Inflammatory macrophage treated with lipopolysaccharide for 1 hour (primary cell): ENCODE data around the gene CCDC87.
A peak's percentile ranks its signal among the peaks of the same experiment; 100 is the strongest.

Source experiments
- DNase-seq, 2 donors: peaks; one replicate each; pipeline ENCODE4 v3.0.0-alpha.2; 2020 to 2022

The CCDC87 gene

DNA sequence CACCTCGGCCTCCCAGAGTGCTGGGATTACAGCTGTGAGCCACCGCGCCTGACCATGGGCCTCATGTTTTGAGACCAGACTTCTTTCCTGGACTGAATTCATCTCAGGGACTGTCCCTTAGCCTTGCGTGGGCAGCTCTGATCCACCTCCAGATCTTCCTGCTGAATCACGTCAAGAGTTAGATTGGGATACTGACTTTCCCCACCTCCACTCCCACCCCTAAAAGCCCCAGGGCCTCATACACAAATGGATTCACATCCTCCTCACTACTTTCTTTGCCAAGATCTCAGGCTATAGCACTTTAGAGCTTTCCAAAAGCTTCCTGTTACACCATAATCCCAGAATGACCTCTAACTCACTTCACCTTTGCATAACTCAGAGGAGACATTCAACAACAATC, 12.1 kb downstream of the CCDC87 start:
- DNase-seq = peak; percentile 61 to 98

DNA sequence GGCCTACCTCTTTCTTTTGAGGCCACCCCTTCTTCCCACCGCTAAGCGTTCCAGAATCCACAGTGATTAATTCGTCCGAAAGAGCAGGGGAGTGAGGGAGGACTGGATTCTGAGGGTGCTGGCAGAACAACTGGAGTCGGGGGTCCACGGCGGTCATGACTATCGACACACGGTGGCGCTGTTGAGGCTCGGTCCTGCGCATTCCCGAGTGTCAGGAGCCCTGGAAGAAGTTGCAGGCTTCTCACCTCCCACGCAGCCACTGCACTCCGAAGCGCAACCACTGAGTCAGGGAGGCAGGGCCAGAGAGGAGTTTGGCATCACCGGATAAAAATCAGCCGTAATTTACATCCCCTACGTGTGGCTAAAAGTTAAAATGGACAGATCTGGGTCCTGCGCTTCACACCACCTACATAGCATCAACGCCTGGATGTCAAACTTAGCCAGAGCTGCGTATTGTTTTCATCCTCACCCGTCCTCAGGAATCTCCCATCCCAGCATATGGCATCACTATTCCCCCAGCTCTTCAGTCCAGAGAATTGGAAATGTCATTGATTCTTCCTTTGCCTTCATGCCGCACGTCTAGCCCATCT, 13.8 kb downstream of the CCDC87 start:
- peak; percentile 76 to 93 for DNase-seq

DNA sequence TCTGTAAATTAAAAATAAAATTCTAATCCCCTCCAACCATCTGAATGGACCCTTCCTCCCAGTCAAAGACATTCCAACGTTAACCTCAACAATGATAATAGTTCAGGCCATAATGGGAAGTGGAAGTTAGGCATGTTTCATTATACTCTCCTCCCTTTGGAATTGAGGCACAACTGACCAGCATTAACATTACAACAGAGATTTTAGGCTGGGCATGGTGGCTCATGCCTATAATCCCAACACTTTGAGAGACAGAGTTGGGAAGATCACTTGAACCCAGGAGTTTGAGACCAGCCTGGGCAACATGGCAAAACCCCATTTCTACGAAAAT, 22.0 kb downstream of the CCDC87 start:
- no peak for DNase-seq

DNA sequence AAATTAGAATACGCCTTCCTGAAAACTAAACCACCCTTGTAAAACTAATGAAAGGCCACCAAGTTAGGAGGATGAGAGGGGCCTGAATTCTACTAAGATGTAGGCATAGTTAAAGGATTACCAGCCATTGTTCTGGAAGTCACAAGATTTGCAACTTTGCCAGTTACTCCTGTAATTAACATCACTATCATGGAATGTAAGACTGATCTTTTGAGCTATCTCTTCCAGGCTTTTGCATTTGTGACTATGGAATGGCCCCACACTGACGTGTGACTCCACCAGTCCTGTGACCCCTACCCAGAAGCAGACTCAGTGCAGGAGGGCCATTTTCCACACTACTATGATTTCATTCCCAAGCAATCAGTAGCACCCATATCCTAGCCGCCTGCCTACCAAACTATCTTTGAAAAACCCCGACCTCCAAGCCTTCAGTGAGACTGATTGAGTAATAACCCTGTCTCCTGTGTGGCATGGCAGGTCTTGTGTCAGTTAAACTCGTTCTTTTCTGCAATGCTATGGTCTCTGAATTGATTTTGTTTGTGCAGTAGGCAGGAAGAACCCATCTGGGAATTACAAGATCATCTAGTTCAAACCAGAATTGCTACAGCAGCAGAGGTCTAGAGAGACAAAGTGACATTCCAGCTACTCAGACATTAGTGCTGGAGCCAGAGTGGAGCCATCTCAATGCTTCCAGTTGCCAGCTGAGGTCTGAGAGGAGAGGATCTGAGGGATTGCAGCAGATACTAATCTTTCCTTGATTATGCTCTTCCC, 22.6 kb downstream of the CCDC87 start:
- DNase-seq = no peak

DNA sequence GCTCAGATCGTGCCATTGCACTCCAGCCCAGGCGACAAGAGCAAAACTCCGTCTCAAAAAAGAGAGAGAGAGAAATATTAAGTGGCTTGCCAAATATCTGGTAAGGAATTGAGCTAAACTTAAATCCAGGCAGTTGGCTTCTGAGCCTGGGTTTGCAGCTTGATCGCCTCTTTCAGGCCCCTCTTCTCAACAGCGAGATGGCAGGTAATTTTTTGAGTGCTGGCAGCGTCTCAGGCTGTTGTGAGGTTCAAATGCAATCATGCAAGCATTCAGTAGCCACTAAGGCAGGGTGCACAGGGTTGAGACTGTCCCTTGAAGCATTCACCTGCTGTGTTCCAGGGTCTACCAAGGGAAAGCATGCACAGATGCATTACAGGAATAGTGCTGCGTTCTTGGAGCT, 23.8 kb downstream of the CCDC87 start:
- DNase-seq = no peak

DNA sequence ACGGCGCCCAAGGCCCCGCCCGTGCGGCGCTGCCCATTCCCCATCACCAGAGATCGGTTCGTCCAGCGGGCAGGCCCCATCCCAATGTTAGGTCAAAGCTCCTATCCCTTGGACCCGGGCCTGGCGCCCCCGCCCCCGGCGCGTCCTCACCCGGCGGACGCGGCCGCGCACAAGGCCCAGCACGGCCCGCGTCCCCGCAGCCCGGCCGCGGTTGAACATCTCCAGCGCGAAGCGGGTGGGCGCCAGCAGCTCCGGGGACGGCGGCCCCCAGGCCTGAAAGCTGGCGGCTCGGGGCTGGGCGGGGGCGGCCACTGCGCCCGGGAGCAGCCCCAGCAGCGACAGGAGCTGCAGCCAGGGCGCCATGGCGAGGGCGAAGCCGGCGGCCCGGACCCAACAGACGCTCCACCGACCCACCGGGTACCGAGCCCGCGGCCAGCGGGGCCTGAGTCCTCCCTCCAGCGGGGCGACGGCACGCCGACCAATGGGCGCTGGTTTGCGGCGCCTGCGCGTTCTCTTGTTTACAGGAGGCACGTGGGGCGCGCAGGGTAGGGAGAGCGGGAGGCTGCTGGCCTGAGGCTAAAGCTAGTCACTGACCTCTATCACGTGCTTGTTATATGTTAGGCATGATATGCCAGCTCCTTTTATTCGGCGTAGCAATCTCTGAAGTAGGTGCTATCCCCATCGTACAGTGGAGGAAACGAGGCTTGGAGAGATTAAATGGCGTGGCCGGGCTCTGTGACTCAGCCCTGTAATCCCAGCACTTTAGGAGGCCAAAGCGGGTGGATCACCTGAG, 24.5 kb downstream of the CCDC87 start, which contains the start of gene CTSF:
Gene CTSF (minus strand): TSS at position 483 of the 793 bp plus-strand sequence. CDS start 120 bp downstream, at position 363.
- peak; percentile 54 to 77 for DNase-seq

DNA sequence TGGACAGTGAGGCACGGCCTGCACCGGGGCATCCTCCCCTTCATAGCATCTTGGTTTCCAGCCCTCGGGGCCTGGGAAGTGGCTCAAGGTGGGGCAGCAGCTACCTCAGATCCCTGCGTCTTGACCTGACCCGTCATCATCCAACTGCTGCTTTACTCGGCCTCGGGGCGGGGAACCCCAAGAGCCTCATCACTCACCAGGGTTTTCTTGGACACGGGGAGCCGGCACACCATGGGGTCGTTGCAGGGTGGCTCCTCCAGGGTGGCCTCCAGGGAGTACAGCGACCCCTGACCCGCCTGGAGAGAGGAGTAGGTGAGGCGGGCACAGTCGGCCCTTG, 25.1 kb downstream of the CCDC87 start:
- no peak for DNase-seq

DNA sequence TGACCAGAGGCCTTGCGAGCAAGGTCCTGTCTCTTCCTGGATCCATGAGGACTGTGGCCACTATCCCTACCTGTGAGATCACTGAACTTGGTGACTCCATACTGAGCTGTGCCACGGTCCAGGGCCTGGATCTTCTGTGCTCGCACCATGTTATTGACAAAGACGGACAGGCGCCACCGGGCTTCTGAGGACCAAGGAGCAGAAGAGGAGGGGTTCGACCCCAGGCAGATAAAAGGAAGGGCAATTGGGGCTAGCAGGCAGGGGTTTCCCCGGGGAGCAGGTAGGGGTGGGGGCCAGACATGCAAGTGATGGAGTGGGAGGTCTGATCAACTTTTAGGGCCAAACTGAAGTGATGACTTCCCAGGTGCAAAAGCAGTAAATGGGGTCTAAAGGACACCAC, 26.6 kb downstream of the CCDC87 start:
- DNase-seq = no peak

DNA sequence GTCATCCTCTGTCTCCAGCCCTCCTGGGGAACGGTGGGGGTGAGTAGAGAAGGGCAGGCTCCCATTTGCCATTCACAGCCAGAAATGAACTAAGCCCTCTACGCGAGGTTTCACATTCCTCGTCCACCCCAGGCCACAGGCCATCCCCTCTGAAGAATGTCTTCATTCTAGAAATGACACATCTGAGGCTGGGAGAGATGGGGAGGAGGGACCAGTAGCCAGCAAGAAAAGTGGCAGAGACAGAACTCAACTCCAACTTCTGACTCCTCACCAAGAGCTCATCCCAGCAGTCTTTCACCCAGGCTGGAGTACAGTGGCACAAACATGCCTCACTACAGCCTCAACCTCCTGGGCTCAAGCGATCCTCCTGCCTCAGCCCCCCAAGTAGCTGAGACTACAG, 27.9 kb downstream of the CCDC87 start:
- DNase-seq = no peak

DNA sequence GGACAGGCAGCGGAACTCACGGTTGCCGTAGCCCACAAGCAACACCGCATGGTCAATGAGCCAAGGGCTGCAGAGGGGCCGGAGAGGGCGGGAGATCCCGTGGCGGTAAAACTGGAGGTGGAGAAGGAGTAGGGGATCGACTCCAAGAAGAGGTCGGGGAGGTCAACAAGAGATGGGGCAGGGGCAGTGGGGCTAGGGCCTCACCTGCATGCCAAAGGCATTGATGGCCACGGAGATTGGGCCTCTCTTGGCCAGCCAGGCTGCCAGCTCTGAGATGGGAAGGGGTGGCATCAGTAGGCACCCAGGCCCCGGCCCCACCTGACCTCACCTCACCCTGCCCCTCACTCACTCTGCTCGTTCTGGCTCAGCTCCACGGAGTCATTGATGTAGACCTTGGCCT, 28.3 kb downstream of the CCDC87 start:
- DNase-seq = no peak

DNA sequence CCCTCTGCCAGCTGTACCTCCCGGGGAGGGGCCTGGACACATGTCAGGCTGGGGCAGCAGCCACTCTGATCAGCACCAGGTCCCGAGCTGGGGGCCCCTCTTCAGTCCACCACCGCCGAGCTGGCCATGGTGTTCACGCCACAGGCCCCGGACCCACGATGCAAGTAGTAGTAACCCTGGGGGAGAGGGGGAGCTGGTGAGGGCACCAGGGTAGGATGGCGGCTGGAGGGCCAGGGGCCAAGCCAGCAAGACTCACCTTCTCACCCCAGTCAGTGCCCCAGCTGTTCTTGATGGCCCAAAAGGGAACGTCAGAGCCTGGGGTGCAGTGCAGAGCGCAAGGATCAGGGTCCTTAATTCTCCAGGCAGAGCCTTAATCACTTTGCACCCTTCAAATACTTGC, 29.0 kb downstream of the CCDC87 start:
- DNase-seq = no peak

DNA sequence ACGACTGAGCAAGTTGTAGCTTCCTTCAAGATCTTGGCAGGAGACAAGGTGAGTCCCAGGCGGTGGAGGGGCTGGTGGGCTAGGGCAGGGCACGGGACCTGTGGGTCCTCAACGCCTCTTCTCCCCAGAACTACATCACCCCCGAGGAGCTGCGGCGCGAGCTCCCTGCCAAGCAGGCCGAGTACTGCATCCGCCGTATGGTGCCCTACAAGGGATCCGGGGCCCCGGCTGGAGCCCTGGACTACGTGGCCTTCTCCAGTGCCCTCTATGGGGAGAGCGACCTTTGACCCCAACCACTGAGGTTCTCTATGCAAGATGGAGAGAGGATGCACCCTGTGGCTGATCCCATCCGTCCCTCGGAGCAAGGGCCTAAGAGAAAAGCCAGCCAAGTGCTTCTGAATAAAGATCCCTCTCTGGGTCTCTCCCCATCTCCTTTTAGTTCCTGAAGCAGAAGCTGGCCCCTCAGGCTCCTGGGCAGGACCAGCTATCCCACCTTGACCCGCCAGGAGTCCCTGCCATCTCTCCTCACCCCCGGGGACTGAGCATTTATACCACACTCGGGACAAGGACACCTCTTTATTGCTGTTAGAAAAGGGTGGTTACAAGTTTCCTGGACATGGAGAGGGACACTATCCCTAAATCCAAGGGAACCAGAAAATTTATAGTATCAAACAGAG, 29.8 kb downstream of the CCDC87 start:
- DNase-seq = no peak

DNA sequence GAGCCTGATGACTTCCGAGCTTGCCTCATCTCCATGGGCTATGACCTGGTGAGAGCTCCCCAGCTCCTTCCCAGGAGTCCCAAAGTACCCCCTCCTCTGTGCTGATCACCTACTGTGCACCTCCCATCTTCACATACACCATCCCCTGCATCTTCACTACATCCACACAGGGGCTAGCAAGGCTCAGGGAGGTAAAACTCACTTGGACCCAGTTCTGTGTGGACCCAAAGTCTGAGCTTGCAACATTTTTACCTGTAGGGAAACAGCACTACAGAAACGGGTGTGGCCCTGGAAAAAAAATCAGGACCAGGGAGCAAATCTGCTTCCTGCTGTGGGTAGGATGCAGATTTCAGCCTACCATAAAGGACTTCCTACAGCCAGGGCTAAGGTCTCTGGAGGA, 30.6 kb downstream of the CCDC87 start:
- no peak for DNase-seq

DNA sequence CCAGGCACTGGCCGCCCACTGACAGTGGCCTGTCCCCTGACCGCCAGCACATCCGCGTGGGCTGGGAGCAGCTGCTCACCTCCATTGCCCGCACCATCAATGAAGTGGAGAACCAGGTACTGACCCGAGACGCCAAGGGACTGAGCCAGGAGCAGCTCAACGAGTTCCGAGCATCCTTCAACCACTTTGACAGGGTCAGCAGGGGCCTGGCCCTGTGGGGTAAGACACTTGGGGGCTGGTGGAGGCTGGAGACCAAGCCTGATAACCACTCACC, 31.0 kb downstream of the CCDC87 start:
- DNase-seq = no peak

DNA sequence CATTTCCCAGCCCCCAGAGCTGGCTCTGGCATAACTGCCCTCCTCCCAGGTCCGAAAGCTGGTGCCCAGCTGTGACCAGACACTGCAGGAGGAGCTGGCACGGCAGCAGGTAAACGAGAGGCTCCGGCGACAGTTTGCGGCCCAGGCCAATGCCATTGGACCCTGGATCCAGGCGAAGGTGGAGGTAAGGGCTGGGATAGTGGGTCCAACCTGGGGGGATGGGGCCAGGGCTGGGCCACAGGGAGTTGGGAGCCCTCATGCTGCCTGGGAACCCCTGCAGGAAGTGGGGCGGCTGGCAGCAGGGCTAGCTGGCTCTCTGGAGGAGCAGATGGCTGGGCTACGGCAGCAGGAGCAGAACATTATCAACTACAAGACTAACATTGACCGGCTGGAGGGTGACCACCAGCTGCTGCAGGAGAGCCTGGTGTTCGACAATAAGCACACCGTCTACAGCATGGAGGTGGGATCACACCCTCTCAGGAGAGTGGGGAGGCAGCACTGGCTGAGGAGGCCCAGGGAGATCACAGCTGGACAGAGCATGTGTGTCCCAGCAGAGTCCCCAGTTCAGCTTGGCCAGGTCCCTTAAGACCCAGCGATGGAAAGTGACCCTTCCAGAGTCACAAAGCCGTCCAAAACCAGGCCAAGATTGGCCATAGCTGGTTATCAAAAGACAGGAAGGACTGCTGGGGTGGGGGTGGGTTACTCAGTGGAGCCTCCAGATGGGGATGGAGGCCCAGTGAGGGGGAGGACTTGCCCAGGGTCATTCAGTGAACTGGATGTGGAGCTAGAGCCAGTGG, 31.5 kb downstream of the CCDC87 start:
- no peak for DNase-seq

DNA sequence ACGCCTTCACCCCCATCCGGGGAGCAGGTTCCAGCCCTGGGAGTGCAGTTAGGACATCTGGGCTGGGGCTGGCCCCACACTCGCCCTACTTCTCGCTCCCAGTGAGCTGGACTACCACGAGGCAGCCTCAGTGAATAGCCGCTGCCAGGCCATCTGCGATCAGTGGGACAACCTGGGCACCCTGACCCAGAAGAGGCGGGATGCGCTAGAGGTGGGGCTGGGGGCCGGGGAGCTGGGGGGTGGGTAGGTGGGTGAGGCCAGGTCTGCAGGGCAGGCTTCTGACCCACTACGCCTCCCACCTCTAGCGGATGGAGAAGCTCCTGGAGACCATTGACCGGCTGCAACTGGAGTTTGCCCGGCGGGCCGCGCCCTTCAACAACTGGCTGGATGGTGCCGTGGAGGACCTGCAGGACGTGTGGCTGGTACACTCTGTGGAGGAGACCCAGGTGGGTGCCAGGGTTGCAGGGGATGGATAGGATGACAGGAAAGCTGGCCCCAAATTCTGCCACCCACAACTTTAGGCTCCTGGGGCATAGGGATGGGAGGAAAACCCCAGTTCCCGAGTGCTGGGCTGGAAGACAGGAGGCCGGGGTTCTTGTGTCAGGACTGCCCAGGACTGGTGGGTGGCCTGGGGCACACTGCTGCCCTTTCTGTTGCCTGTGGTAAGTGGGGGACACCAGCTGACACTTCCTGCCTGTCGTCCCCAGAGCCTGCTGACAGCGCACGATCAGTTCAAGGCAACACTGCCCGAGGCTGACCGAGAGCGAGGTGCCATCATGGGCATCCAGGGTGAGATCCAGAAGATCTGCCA, 32.8 kb downstream of the CCDC87 start:
- no peak for DNase-seq

DNA sequence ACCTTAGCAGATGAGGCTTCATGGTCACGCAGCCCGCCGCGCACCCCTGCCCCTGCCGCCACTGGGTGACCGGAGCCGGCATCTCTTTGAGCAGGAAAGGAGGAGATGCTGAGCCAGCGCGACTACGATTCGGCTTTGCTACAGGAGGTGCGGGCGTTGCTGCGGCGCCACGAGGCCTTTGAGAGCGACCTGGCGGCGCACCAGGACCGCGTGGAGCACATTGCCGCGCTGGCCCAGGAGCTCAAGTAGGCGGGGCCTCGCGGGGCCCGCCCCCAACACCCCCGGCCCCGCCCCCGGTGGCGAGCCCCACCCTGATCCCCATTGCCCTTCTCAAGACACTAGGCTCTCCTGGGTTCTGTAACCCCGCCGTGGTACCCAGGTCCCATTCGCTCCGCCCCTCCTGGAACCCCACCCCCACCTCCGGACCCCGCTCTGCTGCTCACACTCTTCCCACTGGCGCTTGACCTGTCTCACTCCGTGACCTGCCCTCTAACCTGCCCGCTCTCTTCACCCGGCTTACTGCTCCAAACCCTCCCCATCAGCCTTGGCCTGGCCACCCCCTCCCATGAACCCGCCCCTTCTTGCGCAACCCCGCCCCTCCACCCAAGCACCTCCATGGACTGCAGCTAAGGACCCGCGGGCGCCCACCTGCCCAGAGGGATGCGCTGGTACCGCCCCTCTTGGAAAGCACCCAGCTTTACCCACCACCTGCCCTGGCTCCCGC, 33.6 kb downstream of the CCDC87 start:
- DNase-seq = no peak

DNA sequence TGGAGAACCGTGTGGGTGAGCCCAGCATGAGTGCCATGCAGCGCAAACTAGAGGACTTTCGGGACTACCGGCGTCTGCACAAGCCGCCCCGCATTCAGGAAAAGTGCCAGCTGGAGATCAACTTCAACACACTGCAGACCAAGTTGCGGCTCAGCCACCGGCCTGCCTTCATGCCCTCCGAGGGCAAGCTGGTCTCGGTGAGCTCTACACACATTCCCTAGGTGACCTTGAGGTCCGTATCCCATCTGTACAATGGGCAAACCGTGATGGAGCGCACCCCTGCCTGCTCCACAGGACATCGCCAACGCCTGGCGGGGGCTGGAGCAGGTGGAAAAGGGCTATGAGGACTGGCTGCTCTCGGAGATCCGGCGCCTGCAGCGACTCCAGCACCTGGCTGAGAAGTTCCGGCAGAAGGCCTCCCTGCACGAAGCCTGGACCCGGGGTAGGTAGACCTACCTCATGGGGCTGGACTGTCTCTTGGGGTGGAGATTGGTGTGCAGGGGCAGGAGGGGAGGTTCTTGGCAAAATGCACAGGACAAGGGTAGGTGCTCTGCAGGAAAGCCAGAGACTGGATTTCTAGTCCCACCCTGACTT, 35.0 kb downstream of the CCDC87 start:
- no peak for DNase-seq

DNA sequence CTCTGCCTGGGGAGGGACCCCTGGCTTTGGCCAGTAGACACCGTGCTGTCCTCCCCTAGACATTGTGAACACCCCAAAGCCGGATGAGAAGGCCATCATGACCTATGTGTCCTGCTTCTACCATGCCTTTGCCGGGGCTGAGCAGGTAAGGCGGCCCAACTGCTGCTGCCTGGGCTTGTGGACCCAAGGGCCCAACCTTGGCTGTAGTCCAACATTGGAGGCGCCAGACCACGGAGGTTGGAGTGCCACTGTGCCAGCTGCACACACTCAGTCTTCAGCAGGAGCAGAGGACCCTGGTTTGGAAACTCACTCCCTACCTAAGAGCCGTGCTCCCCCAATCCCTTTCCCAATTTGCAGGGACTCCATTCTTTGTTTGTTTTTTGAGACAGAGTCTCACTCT, 36.8 kb downstream of the CCDC87 start:
- DNase-seq = no peak

DNA sequence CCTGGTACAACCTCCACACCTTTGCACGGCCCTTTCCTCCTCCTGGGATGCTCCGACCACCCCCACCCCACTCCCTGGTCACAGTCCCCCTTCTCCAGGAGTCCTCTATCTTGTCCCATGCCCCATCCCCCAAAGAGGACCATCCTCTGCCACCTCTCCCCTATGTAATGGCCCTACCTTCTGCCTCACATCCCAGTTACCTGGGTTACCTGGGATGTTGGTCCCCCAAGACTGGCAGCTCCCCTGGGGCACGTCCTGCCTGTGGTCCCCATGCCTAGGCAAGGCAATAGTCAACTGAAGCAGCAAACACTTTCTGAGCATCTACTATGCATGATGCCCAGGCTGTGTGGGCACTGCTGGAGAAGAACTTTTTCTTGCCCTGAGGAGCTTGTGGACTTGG, 37.4 kb downstream of the CCDC87 start:
- no peak for DNase-seq

DNA sequence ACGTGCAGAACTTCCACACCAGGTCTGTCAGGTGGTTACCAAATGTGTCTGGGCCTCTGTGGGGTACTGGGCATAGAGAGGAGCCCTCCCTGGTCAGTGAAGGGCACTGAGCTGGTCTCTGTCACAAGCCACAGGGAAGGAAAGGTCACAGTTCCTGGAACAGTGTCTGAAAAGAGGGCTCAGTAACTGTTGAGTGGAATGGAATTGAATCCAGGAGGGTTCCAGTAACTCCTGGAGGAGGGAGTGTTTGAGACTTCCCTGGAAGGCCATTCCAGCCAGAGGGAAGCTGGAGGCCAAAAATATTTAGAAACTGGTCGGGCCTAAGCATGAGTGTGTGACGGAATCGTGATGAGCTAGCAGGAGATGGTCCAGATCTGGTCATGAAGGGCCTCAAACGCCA, 38.3 kb downstream of the CCDC87 start:
- DNase-seq = no peak
